HEK293T (cell line): ENCODE data around the gene CMAS.

Experiments
- CTCF ChIA-PET: fragments of 350-600 bp; formaldehyde crosslinking; extraction: SDS; loops from one replicate; lab custom pipeline; 2021; ENCODE audit warnings: antibody characterized with exemption, inconsistent platforms; lab: Yijun Ruan, JAX
- POLR2A ChIA-PET: fragments of 350-600 bp; formaldehyde crosslinking; extraction: SDS; loops from one replicate; lab custom pipeline; 2020; ENCODE audit warnings: antibody characterized with exemption, inconsistent platforms; lab: Yijun Ruan, JAX
- DNase-seq: peaks from one replicate; pipeline ENCODE4 v3.0.0; 2012; ENCODE audit warnings: mixed read lengths; ENCODE audit errors: extremely low spot score
- ARNT ChIP-seq: fragments of 450-650 bp; IDR thresholded peaks from 2 replicates; pipeline ENCODE4 v1.6.1; 2017; ENCODE audit warnings: mild to moderate bottlenecking
- BHLHE40 ChIP-seq: fragments of 450-650 bp; IDR thresholded peaks from 2 replicates; pipeline ENCODE4 v1.6.1; 2016; ENCODE audit warnings: mild to moderate bottlenecking, moderate library complexity, borderline replicate concordance
- CTBP1 ChIP-seq: fragments of 450-650 bp; IDR thresholded peaks from 2 replicates; pipeline ENCODE4 v1.6.1; 2016; ENCODE audit warnings: borderline replicate concordance
- ELF4 ChIP-seq: fragments of 450-650 bp; IDR thresholded peaks from 2 replicates; pipeline ENCODE4 v1.6.1; 2017; ENCODE audit warnings: antibody characterized with exemption
- FOXA1 ChIP-seq: fragments of 450-650 bp; IDR thresholded peaks from 2 replicates; pipeline ENCODE4 v1.6.1; 2016; ENCODE audit warnings: mild to moderate bottlenecking
- FOXK2 ChIP-seq: fragments of 450-650 bp; IDR thresholded peaks from 2 replicates; pipeline ENCODE4 v1.6.1; 2016; ENCODE audit warnings: mild to moderate bottlenecking
- FOXM1 ChIP-seq: fragments of 450-650 bp; IDR thresholded peaks from 2 replicates; pipeline ENCODE4 v1.6.1; 2017; ENCODE audit warnings: mild to moderate bottlenecking, borderline replicate concordance
- HDGF ChIP-seq: fragments of 450-650 bp; IDR thresholded peaks from 2 replicates; pipeline ENCODE4 v1.6.1; 2017; ENCODE audit warnings: antibody characterized with exemption, borderline replicate concordance
- L3MBTL2 ChIP-seq: fragments of 450-650 bp; conservative IDR thresholded peaks from 2 replicates; pipeline ENCODE4 v1.6.1; 2016; ENCODE audit warnings: mild to moderate bottlenecking
- LEF1 ChIP-seq: fragments of 450-650 bp; IDR thresholded peaks from 2 replicates; pipeline ENCODE4 v1.6.1; 2017; ENCODE audit warnings: mild to moderate bottlenecking, borderline replicate concordance
- NFRKB ChIP-seq: fragments of 450-650 bp; IDR thresholded peaks from 2 replicates; pipeline ENCODE4 v1.6.1; 2016; ENCODE audit warnings: mild to moderate bottlenecking, moderate library complexity
- PKNOX1 ChIP-seq: fragments of 450-650 bp; IDR thresholded peaks from 2 replicates; pipeline ENCODE4 v1.6.1; 2016
- SP1 ChIP-seq: fragments of 450-650 bp; IDR thresholded peaks from 2 replicates; pipeline ENCODE4 v1.6.1; 2017
- SUZ12 ChIP-seq: fragments of 450-650 bp; IDR thresholded peaks from 2 replicates; pipeline ENCODE4 v1.6.1; 2016; ENCODE audit warnings: mild to moderate bottlenecking
- TARDBP ChIP-seq: fragments of 450-650 bp; IDR thresholded peaks from 2 replicates; pipeline ENCODE4 v1.6.1; 2016
- ZNF384 ChIP-seq: fragments of 450-650 bp; IDR thresholded peaks from 2 replicates; pipeline ENCODE4 v1.6.1; 2016

Gene CMAS

GRCh38 chr12:22043943-22044342 is 2.1 kb upstream of the CMAS start:
- ChIA-PET CTCF (interaction anchor here (0.5 kb wide), 1 partner anchor 271 kb away, joined by 3 read pairs; no protein-coding TSS in a partner anchor), POLR2A (no interaction called here)
- no peak for DNase-seq
- TF ChIP-seq ZNF384 (no peak), CTBP1 (no peak), LEF1 (no peak), FOXK2 (no peak), ARNT (no peak), NFRKB (no peak), FOXM1 (no peak), HDGF (no peak), PKNOX1 (no peak), BHLHE40 (no peak), L3MBTL2 (no peak), SUZ12 (no peak), FOXA1 (no peak), SP1 (no peak), TARDBP (no peak), ELF4 (no peak)

DNA sequence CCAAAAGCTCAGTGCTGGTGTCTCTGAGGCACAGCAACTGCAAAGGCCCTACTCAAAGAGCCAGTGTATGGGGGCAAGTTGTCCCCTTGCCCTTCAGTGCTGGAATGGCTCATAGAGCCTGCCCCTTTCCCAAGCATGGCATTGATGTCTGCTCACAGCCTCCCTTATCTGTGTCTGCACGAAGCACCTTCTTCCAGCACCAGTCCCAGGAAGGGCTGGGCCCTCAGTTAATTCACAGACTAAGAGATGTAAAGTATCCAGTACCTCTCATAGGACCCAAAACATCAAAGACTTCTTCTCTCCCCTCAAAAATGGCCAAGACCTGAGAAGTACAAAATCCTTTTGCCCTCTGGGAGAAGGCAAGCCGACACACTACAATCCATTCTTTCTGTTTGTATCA is 1.6 kb upstream of the CMAS start:
- POLR2A ChIA-PET = no interaction called here
- no peak for DNase-seq
- no peak for TF ChIP-seq PKNOX1
- no peak for TF ChIP-seq CTBP1
- CTCF ChIA-PET = interaction anchor here (0.5 kb wide), 1 partner anchor 272 kb away, joined by 3 read pairs; no protein-coding TSS in a partner anchor

GRCh38 chr12:22046968-22047390 is 961 bp downstream of the CMAS start:
- POLR2A ChIA-PET = interaction anchor here (0.8 to 1.7 kb wide), 4 partner anchors 8 to 389 kb away, joined by 3 to 8 read pairs (median 6); partner anchors contain the start of genes ABCC9 and LDHB
- no peak for DNase-seq
- TF ChIP-seq LEF1 (no peak), TARDBP (no peak), ARNT (no peak), HDGF (no peak), BHLHE40 (no peak), CTBP1 (no peak), FOXA1 (no peak), SUZ12 (no peak), NFRKB (no peak), FOXM1 (no peak), ZNF384 (no peak), PKNOX1 (no peak), ELF4 (no peak), FOXK2 (no peak), L3MBTL2 (no peak), SP1 (no peak)
- CTCF ChIA-PET = interaction anchor here (0.6 kb wide), 1 partner anchor 109 kb away, joined by 3 read pairs; no protein-coding TSS in a partner anchor

GRCh38 chr12:22047494-22047893 is 1.5 kb downstream of the CMAS start:
- DNase-seq = no peak
- POLR2A ChIA-PET = interaction anchor here (1.6 kb wide), 1 partner anchor 390 kb away, joined by 4 read pairs; the partner anchor contains the start of gene LDHB
- CTCF ChIA-PET = interaction anchor here (0.6 kb wide), 1 partner anchor 109 kb away, joined by 3 read pairs; no protein-coding TSS in a partner anchor
- TF ChIP-seq BHLHE40 (no peak), ZNF384 (no peak), CTBP1 (no peak), LEF1 (no peak), SUZ12 (no peak), TARDBP (no peak), SP1 (no peak), ARNT (no peak), FOXA1 (no peak), NFRKB (no peak), L3MBTL2 (no peak), HDGF (no peak), FOXK2 (no peak), PKNOX1 (no peak), ELF4 (no peak)

- ChIA-PET POLR2A (no interaction called here), CTCF (no interaction called here)
- DNase-seq = no peak
- TF ChIP-seq FOXM1 (no peak), LEF1 (no peak), ELF4 (no peak), HDGF (no peak), TARDBP (no peak), L3MBTL2 (no peak), PKNOX1 (no peak), BHLHE40 (no peak), SUZ12 (no peak), CTBP1 (no peak), SP1 (no peak), ARNT (no peak), NFRKB (no peak), ZNF384 (no peak), FOXK2 (no peak), FOXA1 (no peak)
These were observed 2.5 kb downstream of the CMAS start for GRCh38 chr12:22048351-22049041.
